ENCODE measurements around the gene IL21. TPM values are rescaled to one million over a fixed set of nuclear protein-coding genes. Genes with fewer than 3 reads are reported as not detected.

Gene IL21
- polyA plus RNA-seq, 1 donor (not counting 4 experiments of a cell fraction or from before 2014, with no cell fraction given): not detected

- H3K9me1 ChIP-seq (ENCODE audit: control insufficient read depth, extremely low read depth, insufficient read depth, low read length): no peaks in the 10 kb centered on the region
- peaks cover 11% of the 10 kb centered on the region for H3K4me1 ChIP-seq (ENCODE audit: control insufficient read depth, extremely low read depth, insufficient read depth, low read length)
- no peaks in the 10 kb centered on the region for H3K36me3 ChIP-seq (ENCODE audit: control insufficient read depth in 2 of 2, extremely low read depth in 1 of 2, insufficient read depth in 2 of 2, low read length in 2 of 2)
- no peak overlapping the region for H3K27ac ChIP-seq (ENCODE audit: control insufficient read depth, insufficient read depth, low read length)
- no peak overlapping the region for H3K9ac ChIP-seq (ENCODE audit: control insufficient read depth, extremely low read depth, insufficient read depth, low read length)
- H2AFZ ChIP-seq (ENCODE audit: control insufficient read depth, low read length): no peak overlapping the region
- FAIRE-seq (no peak), DNase-seq (ENCODE audit: low read depth, low spot score) (no peak)
- TF ChIP-seq EZH2 (IDR thresholded peaks at IDR 0.05; ENCODE audit: low read length): no peak
- TF ChIP-seq CTCF (optimal IDR thresholded peaks at IDR 0.05 in 1 of 3, IDR thresholded peaks at IDR 0.05 in 1 of 3, conservative IDR thresholded peaks at IDR 0.05 in 1 of 3; ENCODE audit: extremely low read depth in 1 of 3, insufficient read depth in 2 of 3, low read length in 3 of 3): no peak
- H3K79me2 ChIP-seq (ENCODE audit: control insufficient read depth, insufficient read depth, low read length): no peaks in the 10 kb centered on the region
- no peaks in the 10 kb centered on the region for H3K9me3 ChIP-seq (ENCODE audit: control insufficient read depth, low read depth, low read length)
- no peak overlapping the region for H3K4me3 ChIP-seq (ENCODE audit: control insufficient read depth in 2 of 3, extremely low read depth in 1 of 3, insufficient read depth in 2 of 3, low read depth in 1 of 3, low read length in 3 of 3)
- H4K20me1 ChIP-seq (ENCODE audit: control insufficient read depth, extremely low read depth, insufficient read depth, low read length): no peaks in the 10 kb centered on the region
- H3K27me3 ChIP-seq (ENCODE audit: control insufficient read depth, extremely low read depth, insufficient read depth, low read length): no peaks in the 10 kb centered on the region
- dilution Hi-C loops (cut with MboI; ENCODE audit: extremely low pct_ligation_motif_present, low sequenced_read_pairs): no loop called here
- peak overlapping the region; percentile 0 for H3K4me2 ChIP-seq (ENCODE audit: control insufficient read depth, extremely low read depth, insufficient read depth, low read depth, low read length)
These were observed 18.3 kb upstream of the IL21 start for GRCh38 chr4:122639181-122639580.

GRCh38 chr4:122636697-122637096, 15.8 kb upstream of the IL21 start:
- Histone ChIP-seq H3K4me1 (ENCODE audit: control insufficient read depth, extremely low read depth, insufficient read depth, low read length) (peaks cover 11% of the 10 kb centered on the region), H3K4me2 (ENCODE audit: control insufficient read depth, extremely low read depth, insufficient read depth, low read depth, low read length) (no peak overlapping the region), H3K9me3 (ENCODE audit: control insufficient read depth, low read depth, low read length) (no peaks in the 10 kb centered on the region), H3K27ac (ENCODE audit: control insufficient read depth, insufficient read depth, low read length) (no peak overlapping the region), H3K79me2 (ENCODE audit: control insufficient read depth, insufficient read depth, low read length) (no peaks in the 10 kb centered on the region), H4K20me1 (ENCODE audit: control insufficient read depth, extremely low read depth, insufficient read depth, low read length) (no peaks in the 10 kb centered on the region), H3K4me3 (ENCODE audit: control insufficient read depth in 2 of 3, extremely low read depth in 1 of 3, insufficient read depth in 2 of 3, low read depth in 1 of 3, low read length in 3 of 3) (no peak overlapping the region), H3K9ac (ENCODE audit: control insufficient read depth, extremely low read depth, insufficient read depth, low read length) (no peak overlapping the region), H3K9me1 (ENCODE audit: control insufficient read depth, extremely low read depth, insufficient read depth, low read length) (no peaks in the 10 kb centered on the region), H3K27me3 (ENCODE audit: control insufficient read depth, extremely low read depth, insufficient read depth, low read length) (no peaks in the 10 kb centered on the region), H3K36me3 (ENCODE audit: control insufficient read depth in 2 of 2, extremely low read depth in 1 of 2, insufficient read depth in 2 of 2, low read length in 2 of 2) (no peaks in the 10 kb centered on the region), H2AFZ (ENCODE audit: control insufficient read depth, low read length) (no peak overlapping the region)
- FAIRE-seq (no peak), DNase-seq (ENCODE audit: low read depth, low spot score) (no peak)
- dilution Hi-C loops (cut with MboI; ENCODE audit: extremely low pct_ligation_motif_present, low sequenced_read_pairs): no loop called here
- TF ChIP-seq CTCF (optimal IDR thresholded peaks at IDR 0.05 in 1 of 3, IDR thresholded peaks at IDR 0.05 in 1 of 3, conservative IDR thresholded peaks at IDR 0.05 in 1 of 3; ENCODE audit: extremely low read depth in 1 of 3, insufficient read depth in 2 of 3, low read length in 3 of 3): no peak
- no peak for TF ChIP-seq EZH2 (IDR thresholded peaks at IDR 0.05; ENCODE audit: low read length)

Measured in keratinocyte (primary cell).